Measurements from ENCODE around the gene ST8SIA3.

The ST8SIA3 gene

GRCh38 chr18:57352271-57352701 lies at the start of gene ST8SIA3:
Gene ST8SIA3 (plus strand): TSS chr18:57352557. CDS start chr18:57352847, 290 bp downstream.
- DNase-seq (ENCODE audit: low read depth, low spot score), result no peak

- DNase-seq (ENCODE audit: low read depth, low spot score), result no peak
Observed at GRCh38 chr18:57311472-57311871, 40.9 kb upstream of the ST8SIA3 start.

GRCh38 chr18:57312346-57313144 lies 39.8 kb upstream of the ST8SIA3 start:
- no peak for DNase-seq (ENCODE audit: low read depth, low spot score)

- no peak for DNase-seq (ENCODE audit: low read depth, low spot score)
Observed at GRCh38 chr18:57320603-57321002, 31.8 kb upstream of the ST8SIA3 start.

GRCh38 chr18:57325491-57326166 lies 26.7 kb upstream of the ST8SIA3 start:
- no peak for DNase-seq (ENCODE audit: low read depth, low spot score)

- no peak for DNase-seq (ENCODE audit: low read depth, low spot score)
Observed at GRCh38 chr18:57326718-57327323, 25.5 kb upstream of the ST8SIA3 start.

GRCh38 chr18:57328665-57329064 lies 23.7 kb upstream of the ST8SIA3 start:
- no peak for DNase-seq (ENCODE audit: low read depth, low spot score)

GRCh38 chr18:57329856-57330255 lies 22.5 kb upstream of the ST8SIA3 start:
- no peak for DNase-seq (ENCODE audit: low read depth, low spot score)

GRCh38 chr18:57331718-57332117 lies 20.6 kb upstream of the ST8SIA3 start:
- DNase-seq (ENCODE audit: low read depth, low spot score), result no peak

- DNase-seq (ENCODE audit: low read depth, low spot score), result no peak
Observed at GRCh38 chr18:57333940-57334339, 18.4 kb upstream of the ST8SIA3 start.

- no peak for DNase-seq (ENCODE audit: low read depth, low spot score)
Observed at GRCh38 chr18:57334383-57334782, 18.0 kb upstream of the ST8SIA3 start.

- no peak for DNase-seq (ENCODE audit: low read depth, low spot score)
Observed at GRCh38 chr18:57336343-57336742, 16.0 kb upstream of the ST8SIA3 start.

GRCh38 chr18:57337890-57338289 lies 14.5 kb upstream of the ST8SIA3 start:
- no peak for DNase-seq (ENCODE audit: low read depth, low spot score)

GRCh38 chr18:57343833-57344232 lies 8.5 kb upstream of the ST8SIA3 start:
- no peak for DNase-seq (ENCODE audit: low read depth, low spot score)

GRCh38 chr18:57346876-57347275 lies 5.5 kb upstream of the ST8SIA3 start:
- no peak for DNase-seq (ENCODE audit: low read depth, low spot score)

GRCh38 chr18:57347784-57348183 lies 4.6 kb upstream of the ST8SIA3 start:
- DNase-seq (ENCODE audit: low read depth, low spot score), result no peak

GRCh38 chr18:57352761-57353136 lies 392 bp downstream of the ST8SIA3 start:
- DNase-seq (ENCODE audit: low read depth, low spot score), result no peak

- no peak for DNase-seq (ENCODE audit: low read depth, low spot score)
Observed at GRCh38 chr18:57353137-57353939, 981 bp downstream of the ST8SIA3 start.

- peak; percentile 69 for DNase-seq (ENCODE audit: low read depth, low spot score)
Observed at GRCh38 chr18:57353940-57354461, 1.6 kb downstream of the ST8SIA3 start.

- no peak for DNase-seq (ENCODE audit: low read depth, low spot score)
Observed at GRCh38 chr18:57359433-57359832, 7.1 kb downstream of the ST8SIA3 start.

GRCh38 chr18:57362714-57363113 lies 10.4 kb downstream of the ST8SIA3 start:
- DNase-seq (ENCODE audit: low read depth, low spot score), result no peak

GRCh38 chr18:57364460-57364859 lies 12.1 kb downstream of the ST8SIA3 start:
- DNase-seq (ENCODE audit: low read depth, low spot score), result no peak

Measured in iPS DF 19.7 (cell line).